ENCODE measurements around the gene NUCB1.
"Not testable (repeated sequence)": the region's sequence is repeated elsewhere in the genome, so short reads cannot be mapped to it uniquely, and the experiment has no call there.

NUCB1 gene

DNA sequence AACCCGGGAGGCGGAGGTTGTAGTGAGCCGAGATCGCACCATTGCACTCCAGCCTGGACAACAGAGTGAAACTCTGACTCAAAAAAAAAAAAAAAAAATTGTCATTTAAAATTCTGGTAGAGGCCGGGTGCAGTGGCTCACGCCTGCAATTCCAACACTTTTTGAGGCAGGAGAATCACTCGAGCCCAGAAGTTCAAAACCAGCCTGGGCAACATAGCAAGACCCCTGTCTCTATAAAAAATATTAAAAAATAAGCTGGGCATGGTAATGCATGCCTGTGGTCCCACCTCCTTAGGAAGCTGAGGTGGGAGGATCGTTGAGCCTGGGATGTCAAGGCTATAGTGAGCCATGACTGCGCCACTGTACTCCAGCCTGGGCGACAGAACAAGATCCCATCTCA lies 6.2 kb downstream of the NUCB1 start:
- DNase-seq: no peak

- DNase-seq: no peak
Observed at GRCh38 chr19:48907671-48908070, 7.6 kb downstream of the NUCB1 start.

DNA sequence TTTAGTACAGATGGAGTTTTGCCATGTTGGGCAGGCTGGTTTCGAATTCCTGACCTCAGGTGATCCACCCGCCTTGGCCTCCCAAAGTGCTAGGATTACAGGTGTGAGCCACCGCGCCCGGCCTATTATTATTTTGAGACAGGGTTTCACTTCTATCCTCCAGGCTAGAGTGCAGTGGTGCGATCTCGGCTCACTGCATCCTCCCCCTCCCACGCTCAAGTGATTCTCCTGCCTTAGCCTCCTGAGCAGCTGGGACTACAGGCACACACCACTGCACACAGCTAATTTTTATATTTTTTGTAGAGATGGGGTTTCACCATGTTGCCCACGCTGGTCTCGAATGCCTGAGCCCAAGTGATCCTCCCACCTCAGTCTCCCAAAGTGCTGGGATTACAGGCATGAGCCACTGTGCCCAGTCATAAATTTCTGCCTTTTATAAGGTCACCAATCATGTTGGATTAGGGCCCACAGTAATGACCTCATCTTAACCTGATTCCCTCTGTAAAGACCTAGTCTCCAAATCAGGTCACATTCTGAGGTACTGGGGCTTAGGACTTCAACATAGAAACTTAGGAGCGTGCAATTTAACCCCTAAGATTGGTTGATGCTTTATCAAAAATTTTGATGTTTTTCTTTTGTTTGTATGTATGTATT lies 9.4 kb downstream of the NUCB1 start:
- not testable (repeated sequence) for DNase-seq

DNA sequence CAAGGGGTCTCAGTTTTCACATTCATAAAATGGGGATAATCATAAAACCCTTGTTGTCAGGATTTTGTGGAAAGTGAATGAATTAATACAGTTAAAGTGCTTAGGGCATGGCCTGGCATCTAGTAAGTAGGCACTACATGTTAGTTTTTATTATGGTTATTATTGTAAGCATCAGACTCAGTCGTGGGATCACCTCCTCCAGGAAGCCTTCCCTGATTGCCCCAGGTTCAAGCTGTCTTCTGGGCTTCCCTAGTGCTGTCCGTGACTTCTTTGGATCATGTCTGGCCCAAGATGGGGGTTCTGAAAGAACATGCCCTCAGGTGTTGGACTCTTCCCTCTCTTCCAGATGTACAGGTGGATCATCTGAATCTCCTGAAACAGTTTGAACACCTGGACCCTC lies 10.7 kb downstream of the NUCB1 start:
- DNase-seq: no peak

GRCh38 chr19:48913114-48913889 lies 13.2 kb downstream of the NUCB1 start:
- DNase-seq: no peak

DNA sequence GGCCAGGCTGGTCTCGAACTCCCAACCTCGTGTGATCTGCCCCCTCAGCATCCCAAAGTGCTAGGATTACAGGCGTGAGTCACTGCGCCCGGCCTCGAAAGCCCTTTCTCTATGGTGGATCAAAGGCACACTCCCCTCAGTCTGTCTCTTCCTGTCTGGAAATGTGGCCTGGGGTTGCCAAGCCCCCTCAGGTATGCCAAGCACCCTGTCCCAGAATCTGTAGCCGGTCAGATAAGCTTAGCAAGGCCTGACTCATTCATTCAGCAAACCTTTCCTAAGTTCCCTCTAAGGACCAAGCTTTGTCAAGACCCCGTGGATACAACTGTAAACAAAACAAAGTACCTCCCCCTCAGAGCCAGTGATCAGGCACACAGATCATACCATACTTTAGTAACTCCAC lies 14.1 kb downstream of the NUCB1 start:
- no peak for DNase-seq

DNA sequence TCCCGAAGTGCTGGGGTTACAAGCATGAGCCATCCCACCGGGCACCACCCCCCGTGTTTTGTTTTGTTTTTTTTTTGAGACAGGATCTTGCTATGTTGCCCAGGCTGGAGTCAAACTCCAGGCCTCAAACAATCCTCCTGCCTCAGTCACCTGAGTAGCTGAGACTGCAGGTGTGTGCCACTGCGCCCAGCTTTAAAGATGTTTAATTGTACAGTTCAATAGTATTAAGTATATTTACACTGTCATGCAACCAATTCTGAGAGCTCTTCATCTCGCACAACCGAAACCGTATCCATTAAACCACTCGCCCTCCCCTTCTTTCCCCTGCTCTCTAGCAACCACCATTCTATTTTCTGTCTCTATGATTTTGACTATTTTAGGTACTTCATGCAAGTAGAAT lies 15.6 kb downstream of the NUCB1 start:
- no peak for DNase-seq

DNA sequence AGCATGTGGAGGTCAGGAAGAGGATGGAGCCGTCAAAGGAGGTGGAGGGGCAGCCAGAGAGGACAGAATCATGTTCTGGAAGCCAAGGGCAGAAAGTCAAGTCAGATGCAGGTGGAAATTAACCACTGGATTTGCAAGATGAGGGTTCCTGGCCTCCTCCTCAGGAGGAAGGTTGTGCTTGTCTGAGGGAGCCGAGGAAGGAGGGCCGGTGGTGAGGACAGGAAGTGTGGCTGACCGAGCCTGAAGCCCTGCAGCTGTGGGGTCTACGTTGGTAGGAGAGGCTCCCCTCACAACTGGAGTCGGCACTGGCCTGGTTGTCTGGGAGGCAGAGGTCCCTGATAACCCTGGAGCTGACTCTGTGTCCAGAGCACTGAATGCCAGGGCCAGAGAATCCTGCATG lies 18.0 kb downstream of the NUCB1 start:
- DNase-seq: no peak

DNA sequence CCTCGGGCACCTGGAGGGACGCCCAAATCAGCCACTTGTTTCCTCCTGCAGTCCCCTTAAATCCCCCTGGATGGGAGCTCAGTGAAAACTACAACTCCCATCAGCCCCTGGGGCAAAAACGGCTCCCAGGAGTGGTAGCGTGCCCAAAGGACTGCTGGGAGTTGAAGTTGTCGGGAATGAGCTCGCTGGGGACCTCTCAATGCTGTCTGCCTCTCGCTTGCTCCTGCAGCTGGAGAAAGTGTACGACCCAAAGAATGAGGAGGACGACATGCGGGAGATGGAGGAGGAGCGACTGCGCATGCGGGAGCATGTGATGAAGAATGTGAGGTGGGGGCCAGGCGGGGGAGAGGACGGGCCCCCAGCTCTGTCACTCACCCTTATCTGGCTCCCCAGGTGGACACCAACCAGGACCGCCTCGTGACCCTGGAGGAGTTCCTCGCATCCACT lies 18.7 kb downstream of the NUCB1 start:
- DNase-seq: no peak

- DNase-seq: not testable (repeated sequence)
Observed at GRCh38 chr19:48919271-48919670, 19.2 kb downstream of the NUCB1 start.

GRCh38 chr19:48920949-48921348 lies 20.8 kb downstream of the NUCB1 start:
- DNase-seq: no peak

- no peak for DNase-seq
Observed at GRCh38 chr19:48921721-48922500, 21.8 kb downstream of the NUCB1 start.

DNA sequence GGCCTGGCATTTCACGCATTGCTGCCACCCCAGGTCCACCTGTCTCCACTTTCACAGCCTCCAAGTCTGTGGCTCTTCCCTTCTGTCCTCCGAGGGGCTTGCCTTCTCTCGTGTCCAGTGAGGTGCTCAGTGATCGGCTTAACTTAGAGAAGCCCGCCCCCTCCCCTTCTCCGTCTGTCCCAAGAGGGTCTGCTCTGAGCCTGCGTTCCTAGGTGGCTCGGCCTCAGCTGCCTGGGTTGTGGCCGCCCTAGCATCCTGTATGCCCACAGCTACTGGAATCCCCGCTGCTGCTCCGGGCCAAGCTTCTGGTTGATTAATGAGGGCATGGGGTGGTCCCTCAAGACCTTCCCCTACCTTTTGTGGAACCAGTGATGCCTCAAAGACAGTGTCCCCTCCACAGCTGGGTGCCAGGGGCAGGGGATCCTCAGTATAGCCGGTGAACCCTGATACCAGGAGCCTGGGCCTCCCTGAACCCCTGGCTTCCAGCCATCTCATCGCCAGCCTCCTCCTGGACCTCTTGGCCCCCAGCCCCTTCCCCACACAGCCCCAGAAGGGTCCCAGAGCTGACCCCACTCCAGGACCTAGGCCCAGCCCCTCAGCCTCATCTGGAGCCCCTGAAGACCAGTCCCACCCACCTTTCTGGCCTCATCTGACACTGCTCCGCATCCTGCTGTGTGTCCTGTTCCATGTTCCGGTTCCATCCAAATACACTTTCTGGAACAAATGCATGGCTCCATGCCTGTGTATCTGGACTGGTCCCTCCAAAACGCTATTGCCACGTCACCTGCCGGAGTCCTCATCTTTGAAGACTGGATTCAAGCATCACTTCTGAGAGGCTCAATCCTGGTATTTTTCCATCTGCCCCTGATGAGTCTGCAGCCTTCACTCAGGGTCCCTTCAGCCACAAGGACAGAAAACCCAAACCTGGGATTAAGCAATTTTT lies 22.7 kb downstream of the NUCB1 start:
- DNase-seq: no peak

- DNase-seq: no peak
Observed at GRCh38 chr19:48925240-48925843, 25.2 kb downstream of the NUCB1 start.

- DNase-seq: not testable (repeated sequence)
Observed at GRCh38 chr19:48925890-48926289, 25.8 kb downstream of the NUCB1 start.

GRCh38 chr19:48926909-48927308 lies 26.8 kb downstream of the NUCB1 start:
- no peak for DNase-seq

- DNase-seq: not testable (repeated sequence)
Observed at GRCh38 chr19:48927692-48928091, 27.6 kb downstream of the NUCB1 start.

GRCh38 chr19:48928164-48929025 lies 28.3 kb downstream of the NUCB1 start:
- no peak for DNase-seq

- DNase-seq: no peak
Observed at GRCh38 chr19:48933382-48933932, 33.3 kb downstream of the NUCB1 start, which contains the start of gene DHDH. Gene DHDH, plus strand, starts transcription at chr19:48933699. Its CDS starts 23 bp downstream, at chr19:48933722.

GRCh38 chr19:48934837-48935236 lies 34.7 kb downstream of the NUCB1 start:
- DNase-seq: no peak

GRCh38 chr19:48935864-48936263 lies 35.8 kb downstream of the NUCB1 start:
- no peak for DNase-seq

Measured in NCI-H446 treated with DMSO at 0.1 percent for 48 hours (cell line).